H1 (cell line): ENCODE measurements around the gene CUBN. TPM values are rescaled to one million over a fixed set of nuclear protein-coding genes. Genes with fewer than 3 reads are reported as not detected.

Experiments used
- CTCF ChIA-PET: fragments of 300-600 bp; sonication (Branson Sonifier 250); formaldehyde crosslinking; loops from one replicate; lab custom pipeline; 2021; ENCODE audit not compliant: partially characterized antibody; lab: Charles Lee
- POLR2A ChIA-PET: fragments of 300-600 bp; sonication (Branson Sonifier 250); formaldehyde crosslinking; loops from one replicate; lab custom pipeline; 2021; ENCODE audit warnings: inconsistent platforms; ENCODE audit not compliant: partially characterized antibody; lab: Charles Lee
- DNase-seq, 2 experiments: peaks; one replicate each; pipeline versions ENCODE4 v3.0.0 to v3.0.0-alpha.2; 2010 to 2022; ENCODE audit warnings: low spot score in 2 of 2, low read depth in 1 of 2, mixed read lengths in 1 of 2
- FAIRE-seq: peaks from 2 replicates; lab custom pipeline; 2011; peaks lifted over from hg19 to GRCh38; lab: Jason Lieb, UNC
- H2AFZ ChIP-seq: 2 replicates; pipeline ENCODE4 v1.8.1; 2012; ENCODE audit warnings: low read length, inconsistent platforms
- H2AK5ac ChIP-seq: 2 replicates; pipeline ENCODE4 v1.6.1; 2013; ENCODE audit warnings: low read depth, low read length
- H2BK120ac ChIP-seq: replicated peaks from 2 replicates; pipeline ENCODE3; 2013; ENCODE audit warnings: low read depth, low read length, inconsistent platforms
- H2BK12ac ChIP-seq: 2 replicates; pipeline ENCODE4 v1.6.1; 2013; ENCODE audit warnings: low read depth, low read length
- H2BK15ac ChIP-seq: 2 replicates; pipeline ENCODE4 v1.6.1; 2013; ENCODE audit warnings: low read length
- H2BK20ac ChIP-seq: 2 replicates; pipeline ENCODE4 v1.6.1; 2013; ENCODE audit warnings: low read length
- H2BK5ac ChIP-seq: 2 replicates; pipeline ENCODE4 v1.6.1; 2013; ENCODE audit warnings: low read depth, low read length
- H3K14ac ChIP-seq: 2 replicates; pipeline ENCODE4 v1.6.1; 2013; ENCODE audit warnings: inconsistent platforms; ENCODE audit not compliant: insufficient read length
- H3K18ac ChIP-seq: 2 replicates; pipeline ENCODE4 v1.6.1; 2013; ENCODE audit warnings: low read length; ENCODE audit errors: extremely low read depth
- H3K23ac ChIP-seq: 2 replicates; pipeline ENCODE4 v1.6.1; 2013; ENCODE audit warnings: inconsistent platforms; ENCODE audit not compliant: insufficient read length
- H3K23me2 ChIP-seq: 2 replicates; pipeline ENCODE4 v1.6.1; 2013; ENCODE audit warnings: low read depth, low read length
- H3K27ac ChIP-seq: 2 replicates; pipeline ENCODE4 v1.6.1; 2011; ENCODE audit warnings: low read depth, low read length, inconsistent platforms
- H3K27me3 ChIP-seq, 4 experiments: replicated peaks in 1 of 4; 1 replicate in 1 of 4; 2 replicates in 3 of 4; pipeline versions ENCODE4 v1.6.1 to v1.8.1; 2011 to 2013; ENCODE audit warnings: low read length in 3 of 4, mild to moderate bottlenecking in 3 of 4, inconsistent platforms in 2 of 4, mixed read lengths in 2 of 4, moderate library complexity in 1 of 4; ENCODE audit not compliant: control insufficient read depth in 3 of 4, insufficient read depth in 3 of 4; ENCODE audit errors: extremely low read depth in 1 of 4
- H3K36me3 ChIP-seq, 4 experiments: 2 replicates each; pipeline versions ENCODE4 v1.6.1 to v1.8.1; 2011 to 2013; ENCODE audit warnings: mild to moderate bottlenecking in 4 of 4, low read length in 3 of 4, moderate library complexity in 2 of 4, control low read depth in 1 of 4, inconsistent platforms in 1 of 4; ENCODE audit not compliant: insufficient read depth in 4 of 4, control insufficient read depth in 2 of 4
- H3K4ac ChIP-seq: replicated peaks from 2 replicates; pipeline ENCODE3; 2013; ENCODE audit warnings: low read length, low read depth, mixed read lengths, inconsistent platforms; ENCODE audit not compliant: insufficient read length
- H3K4me1 ChIP-seq, 4 experiments: replicated peaks in 1 of 4; 1 replicate in 1 of 4; 2 replicates in 3 of 4; pipeline versions ENCODE4 v1.6.1 to v1.8.1; 2011 to 2013; ENCODE audit warnings: low read length in 3 of 4, inconsistent platforms in 2 of 4, mixed read lengths in 1 of 4; ENCODE audit not compliant: insufficient read depth in 4 of 4, control insufficient read depth in 3 of 4
- H3K4me2 ChIP-seq, 2 experiments: 2 replicates each; pipeline versions ENCODE4 v1.6.1 to v1.8.1; 2011 to 2013; ENCODE audit warnings: low read depth in 2 of 2, low read length in 2 of 2, control low read depth in 1 of 2, inconsistent platforms in 1 of 2, mild to moderate bottlenecking in 1 of 2; ENCODE audit not compliant: insufficient read depth in 1 of 2
- H3K4me3 ChIP-seq, 4 experiments: fragments of 200-600, 300-600 bp in 1 of 4; sonication (generic), shearing (Covaris generic), sonication (Bioruptor Twin) in 1 of 4; 2 replicates each; pipeline versions ENCODE4 v1.5.1 to v1.8.1; 2011 to 2016; ENCODE audit warnings: low read length in 4 of 4, low read depth in 3 of 4, control low read depth in 2 of 4, inconsistent platforms in 2 of 4, mild to moderate bottlenecking in 2 of 4, mixed read lengths in 1 of 4, moderate library complexity in 1 of 4; ENCODE audit not compliant: insufficient read depth in 2 of 4; ENCODE audit errors: extremely low read depth in 1 of 4
- H3K56ac ChIP-seq: replicated peaks from 2 replicates; pipeline ENCODE3; 2013; ENCODE audit warnings: low read depth, mild to moderate bottlenecking, mixed read lengths, low read length, inconsistent platforms; ENCODE audit not compliant: insufficient read length
- H3K79me1 ChIP-seq: 2 replicates; pipeline ENCODE4 v1.6.1; 2013; ENCODE audit warnings: low read depth, low read length, control low read depth
- H3K79me2 ChIP-seq, 2 experiments: 2 replicates each; pipeline versions ENCODE4 v1.6.1 to v1.8.1; 2012 to 2013; ENCODE audit warnings: low read length in 2 of 2, mild to moderate bottlenecking in 2 of 2, inconsistent platforms in 1 of 2; ENCODE audit not compliant: insufficient read depth in 2 of 2, control insufficient read depth in 1 of 2
- H3K9ac ChIP-seq, 4 experiments: replicated peaks in 1 of 4; 1 replicate in 1 of 4; 2 replicates in 3 of 4; pipeline versions ENCODE4 v1.6.1 to v1.8.1; 2011 to 2013; ENCODE audit warnings: low read depth in 3 of 4, low read length in 3 of 4, control low read depth in 2 of 4, mild to moderate bottlenecking in 2 of 4, moderate library complexity in 2 of 4, inconsistent platforms in 1 of 4; ENCODE audit errors: extremely low read depth in 1 of 4
- H3K9me3 ChIP-seq, 2 experiments: 2 replicates each; pipeline versions ENCODE4 v1.6.1 to v1.8.1; 2012 to 2013; ENCODE audit warnings: mild to moderate bottlenecking in 2 of 2, moderate library complexity in 2 of 2, control low read depth in 1 of 2, inconsistent platforms in 1 of 2, low read depth in 1 of 2, low read length in 1 of 2, mixed read lengths in 1 of 2; ENCODE audit not compliant: insufficient read depth in 2 of 2
- H4K20me1 ChIP-seq, 2 experiments: replicated peaks in 1 of 2; 2 replicates each; pipeline versions ENCODE3 to v1.8.1; 2011 to 2013; ENCODE audit warnings: inconsistent platforms in 2 of 2, low read length in 2 of 2, mild to moderate bottlenecking in 1 of 2; ENCODE audit not compliant: insufficient read depth in 2 of 2, control insufficient read depth in 1 of 2
- H4K5ac ChIP-seq: 2 replicates; pipeline ENCODE4 v1.6.1; 2013; ENCODE audit warnings: low read length, low read depth, mixed read lengths, inconsistent platforms; ENCODE audit not compliant: insufficient read length
- H4K8ac ChIP-seq: 2 replicates; pipeline ENCODE4 v1.8.0; 2013; ENCODE audit warnings: mild to moderate bottlenecking, moderate library complexity, low read length, inconsistent platforms; ENCODE audit not compliant: insufficient read depth; ENCODE audit errors: extremely low read depth
- H4K91ac ChIP-seq: replicated peaks from 2 replicates; pipeline ENCODE3; 2013; ENCODE audit warnings: low read length, mixed read lengths, inconsistent platforms; ENCODE audit not compliant: insufficient read length
- ASH2L ChIP-seq: fragments of 200-600, 300-600 bp; sonication (generic); IDR thresholded peaks from one replicate; pipeline ENCODE4 v1.7.1; 2017; ENCODE audit warnings: low read length
- E2F6 ChIP-seq: IDR thresholded peaks from 2 replicates; pipeline ENCODE4 v1.6.1; 2012; ENCODE audit warnings: inconsistent platforms
- MAFK ChIP-seq: IDR thresholded peaks from 2 replicates; pipeline ENCODE4 v1.6.1; 2012; ENCODE audit warnings: low read depth, mild to moderate bottlenecking, improper control_type of control experiment, low read length
- POLR2A ChIP-seq, 2 experiments: IDR thresholded peaks; 1 replicate in 1 of 2; 2 replicates in 1 of 2; pipeline ENCODE4 v1.6.1; 2011; ENCODE audit warnings: low read depth in 2 of 2, low read length in 2 of 2, mild to moderate bottlenecking in 2 of 2; ENCODE audit errors: control extremely low read depth in 1 of 2
- RFX5 ChIP-seq: IDR thresholded peaks from 2 replicates; pipeline ENCODE4 v1.6.1; 2011; ENCODE audit warnings: low read depth, low read length, improper control_type of control experiment, borderline replicate concordance
- RNF2 ChIP-seq: fragments of 200-900, 300-1000 bp; sonication (generic); IDR thresholded peaks from 2 replicates; pipeline ENCODE4 v1.7.1; 2016; ENCODE audit warnings: borderline replicate concordance, low read depth, mild to moderate bottlenecking, antibody characterized with exemption, low read length; ENCODE audit not compliant: poor library complexity, severe bottlenecking; ENCODE audit errors: missing control alignments
- TCF12 ChIP-seq: IDR thresholded peaks from 2 replicates; pipeline ENCODE4 v1.6.1; 2011; ENCODE audit warnings: low read depth, mild to moderate bottlenecking, low read length
- ZNF274 ChIP-seq: IDR thresholded peaks from 2 replicates; pipeline ENCODE4 v1.7.0; 2012; ENCODE audit warnings: low read length, borderline replicate concordance; ENCODE audit errors: extremely low read depth
- WGBS, 2 experiments: shearing (Covaris generic) in 1 of 2; methylation state at CpG; one replicate each; pipeline versions ENCODE4 v1.1.6 to v1.1.7; 2013 to 2015; ENCODE audit warnings: low lambda C conversion rate in 2 of 2, mixed read lengths in 2 of 2, inconsistent platforms in 1 of 2, low coverage in 1 of 2, missing lambda C conversion rate in 1 of 2; ENCODE audit not compliant: insufficient replicate concordance in 2 of 2, insufficient coverage in 1 of 2, insufficient read length in 1 of 2; ENCODE audit errors: extremely low coverage in 1 of 2, missing lambda C conversion rate in 1 of 2; 5-methylcytosine and 5-hydroxymethylcytosine counted together
- polyA plus RNA-seq, 7 experiments: library from polyadenylated mRNA; depleted of rRNA in 3 of 7; stranded (reverse) in 5 of 7; unstranded in 2 of 7; fragments of >200 nt in 5 of 7; fragments of 200-250 nt in 2 of 7; gene quantifications; 1 replicate in 5 of 7; 2 replicates in 1 of 7; 4 replicates in 1 of 7; pipeline versions ENCODE4 v1.2.1 to v1.2.3, GENCODE V29; 2011 to 2013; ENCODE audit warnings: missing spikeins in 2 of 7, mixed read lengths in 2 of 7
- total RNA-seq: library from RNA; stranded (reverse); fragmentation: NEBNext Ultra II Directional; extraction: Animal tissue kit (Norgen Biotek cat#: 25700); gene quantifications from 2 replicates; pipeline ENCODE4 v1.2.1, GENCODE V29; 2021

The CUBN gene
- total and polyA plus RNA-seq, 2 of the 8 experiments (the other 6 are each of a cell fraction or from before 2014, with no cell fraction given) = 0.04 to 0.08 TPM

DNA sequence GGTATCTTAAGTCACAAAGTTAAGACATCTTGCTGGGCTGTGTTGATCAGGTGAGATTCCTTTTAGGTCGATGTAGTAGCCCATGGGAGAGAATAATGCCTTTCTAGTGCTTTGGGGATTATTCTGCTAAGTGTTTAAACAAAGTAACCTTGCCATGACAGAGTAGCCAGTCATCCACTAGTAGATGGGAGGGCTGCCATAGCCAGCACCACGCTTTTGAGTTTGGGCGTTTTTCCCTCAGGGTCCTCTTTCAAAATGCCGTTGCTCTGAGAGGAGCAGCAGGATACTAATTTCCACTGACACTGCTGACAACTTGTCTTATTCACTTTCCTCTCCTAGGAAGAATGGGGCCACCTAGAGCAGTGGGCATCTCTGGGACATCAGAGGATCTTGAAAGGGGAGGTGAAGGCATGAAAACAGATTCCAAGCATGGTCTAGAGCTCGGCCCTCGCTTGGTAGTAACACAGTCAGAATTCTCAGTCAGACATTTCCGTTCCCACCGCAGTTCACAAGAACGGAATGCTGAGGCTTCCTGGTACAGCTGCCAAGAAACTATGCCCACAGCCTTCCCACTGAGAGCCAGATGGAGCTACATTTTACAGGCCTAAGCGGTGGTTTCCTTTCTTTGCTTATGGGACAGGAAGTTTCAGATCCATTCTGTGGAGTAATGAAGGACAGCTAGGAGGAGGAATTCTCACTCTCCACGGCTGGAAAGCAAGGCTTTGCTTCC lies 297.1 kb downstream of the CUBN start:
- Histone ChIP-seq H2BK20ac (no peak overlapping the region), H3K4me3 (no peak overlapping the region), H4K8ac (no peak overlapping the region), H2BK15ac (no peak overlapping the region), H4K20me1 (no peaks in the 10 kb centered on the region), H3K36me3 (no peaks in the 10 kb centered on the region), H3K27me3 (no peaks in the 10 kb centered on the region), H3K23me2 (no peaks in the 10 kb centered on the region), H3K79me2 (no peaks in the 10 kb centered on the region), H3K4ac (no peak overlapping the region), H3K9ac (no peak overlapping the region), H2BK5ac (no peak overlapping the region), H2BK120ac (no peak overlapping the region), H2AK5ac (no peak overlapping the region), H3K18ac (no peak overlapping the region), H3K79me1 (no peaks in the 10 kb centered on the region), H3K23ac (no peak overlapping the region), H3K27ac (no peak overlapping the region), H4K91ac (no peak overlapping the region), H2AFZ (no peak overlapping the region), H4K5ac (no peak overlapping the region), H3K4me1 (no peaks in the 10 kb centered on the region), H3K56ac (no peak overlapping the region), H3K4me2 (no peak overlapping the region), H3K14ac (no peak overlapping the region), H2BK12ac (no peak overlapping the region), H3K9me3 (no peaks in the 10 kb centered on the region)
- ChIA-PET CTCF (interaction anchor here (0.6 to 1.2 kb wide), 2 partner anchors 10 to 288 kb away, joined by 3 read pairs; no protein-coding TSS in a partner anchor), POLR2A (no interaction called here)
- DNase-seq (no peak), FAIRE-seq (no peak)
- 87% methylated on average over 11 of the region's 11 CpGs; no CpG with 5 or more reads in 1 of the 2 experiments for WGBS, 2 experiments
- TF ChIP-seq POLR2A (IDR thresholded peaks at IDR 0.05; ENCODE audit: control extremely low read depth in 1 of 2, low read depth in 2 of 2, low read length in 2 of 2) (no peak), ASH2L (no peak), MAFK (no peak), RNF2 (no peak), E2F6 (no peak), TCF12 (no peak), ZNF274 (no peak), RFX5 (no peak)
